ENCODE measurements around the gene CHST11. TPM values are rescaled to one million over a fixed set of nuclear protein-coding genes. Genes with fewer than 3 reads are reported as not detected.

CHST11 gene
- total RNA-seq, 4 donors from 2014 or later = 5.7 to 15.7 (median 7.1) TPM

- H3K27me3 ChIP-seq = no peaks in the 10 kb centered on the region
- no peak overlapping the region for H3K27ac ChIP-seq (replicated peaks in 1 of 4)
- intact Hi-C loops (cut with DNase I) = no loop called here
- H3K9me3 ChIP-seq = no peaks in the 10 kb centered on the region
- DNase-seq (ENCODE audit: extremely low spot score) = no peak
- no peak overlapping the region for H3K4me3 ChIP-seq
- 63% methylated on average over 7 of the region's 7 CpGs for WGBS
- no peaks in the 10 kb centered on the region for H3K36me3 ChIP-seq
- H3K4me1 ChIP-seq = peaks cover 0 to 10% (median 4%) of the 10 kb centered on the region in 4 donors
- TF ChIP-seq POLR2A (IDR thresholded peaks at IDR 0.05; ENCODE audit: low read depth) (no peak), POLR2AphosphoS5 (IDR thresholded peaks at IDR 0.05) (no peak)
- TF ChIP-seq, protein P1, sequence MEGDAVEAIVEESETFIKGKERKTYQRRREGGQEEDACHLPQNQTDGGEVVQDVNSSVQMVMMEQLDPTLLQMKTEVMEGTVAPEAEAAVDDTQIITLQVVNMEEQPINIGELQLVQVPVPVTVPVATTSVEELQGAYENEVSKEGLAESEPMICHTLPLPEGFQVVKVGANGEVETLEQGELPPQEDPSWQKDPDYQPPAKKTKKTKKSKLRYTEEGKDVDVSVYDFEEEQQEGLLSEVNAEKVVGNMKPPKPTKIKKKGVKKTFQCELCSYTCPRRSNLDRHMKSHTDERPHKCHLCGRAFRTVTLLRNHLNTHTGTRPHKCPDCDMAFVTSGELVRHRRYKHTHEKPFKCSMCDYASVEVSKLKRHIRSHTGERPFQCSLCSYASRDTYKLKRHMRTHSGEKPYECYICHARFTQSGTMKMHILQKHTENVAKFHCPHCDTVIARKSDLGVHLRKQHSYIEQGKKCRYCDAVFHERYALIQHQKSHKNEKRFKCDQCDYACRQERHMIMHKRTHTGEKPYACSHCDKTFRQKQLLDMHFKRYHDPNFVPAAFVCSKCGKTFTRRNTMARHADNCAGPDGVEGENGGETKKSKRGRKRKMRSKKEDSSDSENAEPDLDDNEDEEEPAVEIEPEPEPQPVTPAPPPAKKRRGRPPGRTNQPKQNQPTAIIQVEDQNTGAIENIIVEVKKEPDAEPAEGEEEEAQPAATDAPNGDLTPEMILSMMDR (IDR thresholded peaks at IDR 0.05) = no peak
Observed at GRCh38 chr12:104586351-104586919, 129.7 kb downstream of the CHST11 start.

- no peak for DNase-seq (ENCODE audit: extremely low spot score)
- Histone ChIP-seq H3K36me3 (no peaks in the 10 kb centered on the region), H3K27ac (replicated peaks in 1 of 4) (no peak overlapping the region), H3K4me1 (peaks cover 0 to 10% (median 4%) of the 10 kb centered on the region in 4 donors), H3K9me3 (no peaks in the 10 kb centered on the region), H3K27me3 (no peaks in the 10 kb centered on the region), H3K4me3 (no peak overlapping the region)
- 94% methylated on average over 9 of the region's 11 CpGs for WGBS
- intact Hi-C loops (cut with DNase I) = no loop called here
- TF ChIP-seq POLR2AphosphoS5 (IDR thresholded peaks at IDR 0.05) (no peak), POLR2A (IDR thresholded peaks at IDR 0.05; ENCODE audit: low read depth) (no peak), EP300 (IDR thresholded peaks at IDR 0.05) (no peak)
- TF ChIP-seq, protein P1 (IDR thresholded peaks at IDR 0.05) = no peak
Observed at GRCh38 chr12:104588047-104588920, 131.5 kb downstream of the CHST11 start.

DNA sequence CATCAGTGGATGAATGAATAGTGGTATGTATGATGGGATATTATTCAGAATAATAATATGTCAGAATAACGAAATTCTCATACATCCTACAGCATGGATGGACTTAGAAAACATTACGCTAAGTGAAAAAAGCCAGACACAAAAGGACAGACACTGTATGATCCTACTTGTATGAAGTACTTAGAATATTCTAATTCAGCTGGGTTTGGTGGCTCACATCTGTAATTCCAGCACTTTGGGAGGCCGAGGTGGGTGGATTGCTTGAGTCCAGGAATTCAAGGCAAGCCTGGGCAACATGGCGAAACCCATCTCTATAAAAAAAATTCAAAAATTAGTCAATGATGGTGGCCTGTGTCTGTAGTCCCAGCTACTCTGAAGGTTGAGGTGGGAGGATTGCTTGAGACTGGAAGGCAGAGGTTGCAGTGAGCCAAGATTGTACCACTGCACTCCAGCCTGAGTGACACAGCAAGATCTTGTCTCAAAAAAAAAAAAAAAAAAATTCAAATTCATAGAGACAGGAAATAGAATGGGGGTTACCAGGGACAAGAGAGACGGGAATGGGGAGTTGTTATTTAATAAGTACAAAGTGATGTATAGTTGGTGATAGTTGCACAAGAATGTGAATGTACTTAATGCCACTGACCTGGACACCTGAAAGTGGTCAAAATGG lies 132.3 kb downstream of the CHST11 start:
- TF ChIP-seq POLR2AphosphoS5 (IDR thresholded peaks at IDR 0.05) (no peak), POLR2A (IDR thresholded peaks at IDR 0.05; ENCODE audit: low read depth) (no peak)
- TF ChIP-seq, protein P1 (IDR thresholded peaks at IDR 0.05) = no peak
- Histone ChIP-seq H3K4me3 (no peak overlapping the region), H3K9me3 (no peaks in the 10 kb centered on the region), H3K36me3 (no peaks in the 10 kb centered on the region), H3K4me1 (peaks cover 0 to 10% (median 4%) of the 10 kb centered on the region in 4 donors), H3K27me3 (no peaks in the 10 kb centered on the region), H3K27ac (replicated peaks in 1 of 4) (no peak overlapping the region)
- intact Hi-C loops (cut with DNase I) = no loop called here
- no peak for DNase-seq (ENCODE audit: extremely low spot score)
- 87% methylated on average over 5 of the region's 5 CpGs for WGBS

- no peak for DNase-seq (ENCODE audit: extremely low spot score)
- WGBS = 95% methylated on average over 8 of the region's 8 CpGs
- Histone ChIP-seq H3K36me3 (no peaks in the 10 kb centered on the region), H3K9me3 (no peaks in the 10 kb centered on the region), H3K4me3 (no peak overlapping the region), H3K27me3 (no peaks in the 10 kb centered on the region), H3K27ac (replicated peaks in 1 of 4) (no peak overlapping the region), H3K4me1 (peaks cover 0 to 10% (median 4%) of the 10 kb centered on the region in 4 donors)
- intact Hi-C loops (cut with DNase I) = no loop called here
- TF ChIP-seq EP300 (IDR thresholded peaks at IDR 0.05) = no peak
- TF ChIP-seq, protein P1 (IDR thresholded peaks at IDR 0.05) = no peak
- no peak for TF ChIP-seq POLR2AphosphoS5 (IDR thresholded peaks at IDR 0.05)
Observed at GRCh38 chr12:104590022-104590421, 133.3 kb downstream of the CHST11 start.

Measured in esophagus muscularis mucosa (tissue), 4 donors.